Cardiac muscle cell (in vitro differentiated cells and primary cell): ENCODE measurements around the gene UBA7. TPM values are rescaled to one million over a fixed set of nuclear protein-coding genes. Genes with fewer than 3 reads are reported as not detected.

Experiments
- DNase-seq, 2 donors: peaks; one replicate each; pipeline versions ENCODE4 v3.0.0 to v3.0.0-alpha.2; 2010 to 2017; ENCODE audit warnings: low read depth in 1 of 2, low spot score in 1 of 2
- H3K27ac ChIP-seq: fragments of 200-600 bp; sonication (generic); 2 replicates; pipeline ENCODE4 v1.5.1; 2016
- H3K27me3 ChIP-seq: fragments of 200-600 bp; sonication (generic); 2 replicates; pipeline ENCODE4 v1.6.0; 2016; ENCODE audit warnings: control low read depth
- H3K36me3 ChIP-seq: fragments of 200-600 bp; sonication (generic); 2 replicates; pipeline ENCODE4 v1.5.1; 2016; ENCODE audit warnings: control low read depth
- H3K4me1 ChIP-seq: fragments of 200-600 bp; sonication (generic); 2 replicates; pipeline ENCODE4 v1.8.1; 2017; ENCODE audit warnings: low read depth, mild to moderate bottlenecking, mixed run types
- H3K4me3 ChIP-seq: fragments of 200-600 bp; sonication (generic); 2 replicates; pipeline ENCODE4 v1.5.1; 2016; ENCODE audit warnings: mild to moderate bottlenecking
- H3K9me3 ChIP-seq: fragments of 200-600 bp; sonication (generic); 2 replicates; pipeline ENCODE4 v1.5.1; 2017; ENCODE audit warnings: low read depth, mild to moderate bottlenecking, control low read depth
- CTCF ChIP-seq: IDR thresholded peaks from 2 replicates; pipeline ENCODE4 v1.5.1; 2012; ENCODE audit warnings: low read depth, mild to moderate bottlenecking, low read length
- polyA plus RNA-seq: library from polyadenylated mRNA; unstranded; fragments of >200 nt; fragmentation: Nextera tagmentation; extraction: Ambion mirVana; gene quantifications from 2 replicates; pipeline ENCODE4 v1.2.1, GENCODE V29; 2016
- total RNA-seq: library from RNA; depleted of rRNA; stranded (reverse); fragments of >200 nt; gene quantifications from 2 replicates; pipeline ENCODE4 v1.2.3, GENCODE V29; 2016

Gene UBA7
- total and polyA plus RNA-seq, 2 experiments from 2014 or later = 1.8 to 5.4 TPM

GRCh38 chr3:49761661-49762060 is 52.1 kb downstream of the UBA7 start:
- no peak overlapping the region for H3K27ac ChIP-seq
- H3K9me3 ChIP-seq = no peaks in the 10 kb centered on the region
- no peaks in the 10 kb centered on the region for H3K27me3 ChIP-seq
- no peaks in the 10 kb centered on the region for H3K4me1 ChIP-seq
- DNase-seq = no peak
- H3K36me3 ChIP-seq = no peaks in the 10 kb centered on the region
- no peak for TF ChIP-seq CTCF
- H3K4me3 ChIP-seq = no peak overlapping the region

- Histone ChIP-seq H3K4me1 (no peaks in the 10 kb centered on the region), H3K27ac (no peak overlapping the region), H3K4me3 (no peak overlapping the region), H3K9me3 (no peaks in the 10 kb centered on the region), H3K36me3 (no peaks in the 10 kb centered on the region), H3K27me3 (no peaks in the 10 kb centered on the region)
- TF ChIP-seq CTCF = no peak
- peak in 1 of 2 donors; percentile 64 for DNase-seq
Observed at GRCh38 chr3:49759226-49759625, 54.5 kb downstream of the UBA7 start.

GRCh38 chr3:49757197-49757596 is 56.6 kb downstream of the UBA7 start:
- no peaks in the 10 kb centered on the region for H3K4me1 ChIP-seq
- H3K9me3 ChIP-seq = no peaks in the 10 kb centered on the region
- no peaks in the 10 kb centered on the region for H3K27me3 ChIP-seq
- H3K4me3 ChIP-seq = no peak overlapping the region
- H3K36me3 ChIP-seq = no peaks in the 10 kb centered on the region
- H3K27ac ChIP-seq = no peak overlapping the region
- no peak for DNase-seq
- no peak for TF ChIP-seq CTCF

- Histone ChIP-seq H3K27ac (no peak overlapping the region), H3K27me3 (no peaks in the 10 kb centered on the region), H3K36me3 (no peaks in the 10 kb centered on the region), H3K9me3 (no peaks in the 10 kb centered on the region), H3K4me1 (no peaks in the 10 kb centered on the region), H3K4me3 (no peak overlapping the region)
- DNase-seq = no peak
- TF ChIP-seq CTCF = no peak
Observed at GRCh38 chr3:49756036-49756435, 57.7 kb downstream of the UBA7 start.

Other genes with a start within 250 kb of the UBA7 start
- 165 and 185 TPM in 2 replicates for gene APEH, start 139.6 kb downstream of the UBA7 start, total RNA-seq
- 216 and 247 TPM in 2 replicates for gene APEH, start 139.6 kb downstream of the UBA7 start, polyA plus RNA-seq
- 41.5 and 48.7 TPM in 2 replicates for gene MST1, start 124.5 kb downstream of the UBA7 start, total RNA-seq
- 31.3 and 37.4 TPM in 2 replicates for gene MST1, start 124.5 kb downstream of the UBA7 start, polyA plus RNA-seq
- gene RNF123, start 124.4 kb downstream of the UBA7 start, total RNA-seq = 41.7 and 51.1 TPM in 2 replicates
- 35.5 and 42.3 TPM in 2 replicates for gene RNF123, start 124.4 kb downstream of the UBA7 start, polyA plus RNA-seq
- 2.3 and 5.2 TPM in 2 replicates for gene AMIGO3, start 94.3 kb downstream of the UBA7 start, total RNA-seq
- 0.46 and 2.6 TPM in 2 replicates for gene AMIGO3, start 94.3 kb downstream of the UBA7 start, polyA plus RNA-seq
- gene GMPPB, start 90.0 kb downstream of the UBA7 start, total RNA-seq = 27.6 and 41.3 TPM in 2 replicates
- 23.9 and 29.3 TPM in 2 replicates for gene GMPPB, start 90.0 kb downstream of the UBA7 start, polyA plus RNA-seq
- 40.3 and 44.4 TPM in 2 replicates for gene IP6K1, start 27.4 kb downstream of the UBA7 start, total RNA-seq
- gene IP6K1, start 27.4 kb downstream of the UBA7 start, polyA plus RNA-seq = 24.4 and 30.1 TPM in 2 replicates
- not detected in 2 replicates for gene CDHR4, start 14.1 kb downstream of the UBA7 start, total RNA-seq
- 0.27 TPM in 1 of 2 replicates, not detected in the other for gene CDHR4, start 14.1 kb downstream of the UBA7 start, polyA plus RNA-seq
- 4.3 and 5.9 TPM in 2 replicates for gene INKA1, start 10.7 kb downstream of the UBA7 start, total RNA-seq
- gene INKA1, start 10.7 kb downstream of the UBA7 start, polyA plus RNA-seq = 4.4 and 6.6 TPM in 2 replicates
- gene TRAIP, start 42.6 kb upstream of the UBA7 start, total RNA-seq = 6.6 and 13.3 TPM in 2 replicates
- gene TRAIP, start 42.6 kb upstream of the UBA7 start, polyA plus RNA-seq = 6.7 and 9.5 TPM in 2 replicates
- 0.09 and 0.32 TPM in 2 replicates for gene CAMKV, start 56.0 kb upstream of the UBA7 start, total RNA-seq
- 0.34 TPM in 1 of 2 replicates, not detected in the other for gene CAMKV, start 56.0 kb upstream of the UBA7 start, polyA plus RNA-seq
- 0.49 and 2.2 TPM in 2 replicates for gene MST1R, start 89.9 kb upstream of the UBA7 start, total RNA-seq
- gene MST1R, start 89.9 kb upstream of the UBA7 start, polyA plus RNA-seq = 2.1 and 3.4 TPM in 2 replicates
- gene MON1A, start 115.9 kb upstream of the UBA7 start, total RNA-seq = 12.8 TPM in 2 replicates
- gene MON1A, start 115.9 kb upstream of the UBA7 start, polyA plus RNA-seq = 13.3 and 19.7 TPM in 2 replicates
- 51.5 and 121 TPM in 2 replicates for gene RBM6, start 126.2 kb upstream of the UBA7 start, total RNA-seq
- gene RBM6, start 126.2 kb upstream of the UBA7 start, polyA plus RNA-seq = 62.7 and 89.4 TPM in 2 replicates